SK-N-MC (cell line): ENCODE measurements around the gene NFIL3.

Experiments
- EZH2 ChIP-seq: fragments of 200-600 bp; sonication (generic); IDR thresholded peaks from one replicate; pipeline ENCODE4 v1.6.1; 2017; ENCODE audit warnings: antibody characterized with exemption
- FOXP2 ChIP-seq: optimal IDR thresholded peaks from 2 replicates; pipeline ENCODE3; 2011; ENCODE audit warnings: mild to moderate bottlenecking, moderate library complexity; ENCODE audit not compliant: insufficient read depth; ENCODE audit errors: extremely low read length, control extremely low read depth
- POLR2AphosphoS5 ChIP-seq: IDR thresholded peaks from 2 replicates; pipeline ENCODE4 v1.6.1; 2012; ENCODE audit warnings: mild to moderate bottlenecking, low read depth, low read length, borderline replicate concordance

DNA sequence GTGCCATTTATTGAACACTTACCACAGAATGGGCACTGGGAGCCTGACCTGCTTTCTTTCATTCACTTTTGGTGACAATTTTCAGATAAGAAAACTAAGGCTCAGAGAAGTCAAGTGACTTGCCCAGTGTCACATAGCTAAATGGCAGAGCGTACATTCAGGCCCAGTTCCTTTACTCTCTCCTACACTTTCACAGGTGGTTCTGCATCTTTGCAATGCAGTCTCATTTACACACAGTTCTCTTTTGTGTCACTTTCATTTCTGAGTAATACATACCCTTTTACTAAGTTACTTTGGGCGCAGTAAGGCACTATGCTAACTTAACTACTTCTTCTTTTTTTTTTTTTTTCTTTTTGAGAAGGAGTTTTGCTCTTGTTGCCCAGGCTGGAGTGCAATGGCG, 8.3 kb downstream of the NFIL3 start:
- TF ChIP-seq POLR2AphosphoS5 (no peak), EZH2 (no peak), FOXP2 (no peak)
